ENCODE measurements around the gene TMEM150A. TPM values are rescaled to one million over a fixed set of nuclear protein-coding genes. Genes with fewer than 3 reads are reported as not detected.

The TMEM150A gene
- total and polyA plus RNA-seq, 10 donors = 9.4 to 18.8 (median 11.3) TPM

DNA sequence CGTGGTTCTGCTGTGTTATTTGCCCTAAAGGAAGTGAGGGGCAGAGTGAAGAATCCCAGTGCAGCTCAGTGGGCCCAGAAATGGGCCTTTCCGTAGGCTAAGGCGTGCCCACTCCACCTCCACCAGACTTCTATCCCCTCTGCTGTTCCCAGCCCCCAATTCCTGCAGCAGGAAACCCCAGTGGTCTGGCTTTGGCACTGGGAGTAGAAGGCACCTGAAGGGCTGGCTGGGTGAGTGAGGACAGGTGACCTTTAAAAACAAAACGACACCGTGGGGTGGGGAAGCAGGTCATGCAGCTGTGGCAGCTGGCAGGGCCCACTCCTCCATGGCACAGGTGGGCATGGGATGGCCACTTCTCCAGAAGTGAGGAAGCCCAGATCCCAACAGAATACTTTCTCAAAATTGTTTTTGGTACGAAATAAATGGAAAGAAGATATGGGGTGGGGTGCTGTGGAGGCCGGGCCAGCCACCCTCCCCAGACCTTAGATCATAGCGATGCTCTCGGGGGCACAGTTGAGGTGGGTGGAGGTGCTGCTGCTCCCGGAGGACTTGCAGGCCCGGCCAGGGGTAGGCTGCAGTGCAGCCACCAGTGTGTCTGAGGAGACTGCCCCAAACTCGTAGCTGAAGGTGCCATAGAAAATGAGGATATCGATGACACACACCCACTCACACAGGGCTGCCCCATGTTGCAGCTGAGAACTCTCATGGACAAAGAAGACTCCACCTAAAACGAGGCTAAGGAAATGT, 3.7 kb downstream of the TMEM150A start:
- no peak overlapping the region for H3K27ac ChIP-seq
- H3K9me3 ChIP-seq = no peaks in the 10 kb centered on the region
- H3K36me3 ChIP-seq = peaks cover 0 to 45% (median 23%) of the 10 kb centered on the region in 6 donors
- 83 to 87% (median 86%) methylated on average over 14 of the region's 14 CpGs for WGBS, 5 donors
- no peaks in the 10 kb centered on the region for H3K27me3 ChIP-seq (replicated peaks in 1 of 7)
- intact Hi-C loops (cut with DNase I; ENCODE audit: low total_unique reads) = no loop called here
- peaks cover 27 to 88% (median 54%) of the 10 kb centered on the region in 6 donors for H3K4me1 ChIP-seq
- no peak for DNase-seq
- TF ChIP-seq, protein P1, sequence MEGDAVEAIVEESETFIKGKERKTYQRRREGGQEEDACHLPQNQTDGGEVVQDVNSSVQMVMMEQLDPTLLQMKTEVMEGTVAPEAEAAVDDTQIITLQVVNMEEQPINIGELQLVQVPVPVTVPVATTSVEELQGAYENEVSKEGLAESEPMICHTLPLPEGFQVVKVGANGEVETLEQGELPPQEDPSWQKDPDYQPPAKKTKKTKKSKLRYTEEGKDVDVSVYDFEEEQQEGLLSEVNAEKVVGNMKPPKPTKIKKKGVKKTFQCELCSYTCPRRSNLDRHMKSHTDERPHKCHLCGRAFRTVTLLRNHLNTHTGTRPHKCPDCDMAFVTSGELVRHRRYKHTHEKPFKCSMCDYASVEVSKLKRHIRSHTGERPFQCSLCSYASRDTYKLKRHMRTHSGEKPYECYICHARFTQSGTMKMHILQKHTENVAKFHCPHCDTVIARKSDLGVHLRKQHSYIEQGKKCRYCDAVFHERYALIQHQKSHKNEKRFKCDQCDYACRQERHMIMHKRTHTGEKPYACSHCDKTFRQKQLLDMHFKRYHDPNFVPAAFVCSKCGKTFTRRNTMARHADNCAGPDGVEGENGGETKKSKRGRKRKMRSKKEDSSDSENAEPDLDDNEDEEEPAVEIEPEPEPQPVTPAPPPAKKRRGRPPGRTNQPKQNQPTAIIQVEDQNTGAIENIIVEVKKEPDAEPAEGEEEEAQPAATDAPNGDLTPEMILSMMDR (IDR thresholded peaks at IDR 0.05 in 8 of 11, conservative IDR thresholded peaks at IDR 0.05 in 3 of 11) = no peak
- TF ChIP-seq POLR2A (IDR thresholded peaks at IDR 0.05) = no peak
- TF ChIP-seq POLR2AphosphoS5 (IDR thresholded peaks at IDR 0.05) = no peak
- no peak overlapping the region for H3K4me3 ChIP-seq

DNA sequence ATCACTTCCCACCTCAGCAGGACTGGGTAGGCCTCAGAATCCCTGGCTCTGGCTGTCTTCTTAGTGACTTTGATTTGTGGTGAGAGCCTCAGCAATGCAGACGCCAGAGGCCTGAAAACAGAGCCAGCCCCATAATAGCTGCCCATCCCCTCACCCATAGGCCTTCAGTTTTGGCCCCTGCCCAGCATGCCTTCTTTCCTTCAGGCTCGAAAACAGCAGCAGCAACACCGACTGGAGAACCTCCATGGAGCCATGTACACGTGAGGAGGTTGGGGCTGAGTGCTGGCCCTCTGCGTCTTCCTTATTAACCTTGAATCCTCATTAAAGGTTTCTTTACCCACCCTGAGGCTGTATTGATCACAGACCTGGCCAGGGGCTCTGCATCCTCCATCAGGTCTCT, 5.3 kb downstream of the TMEM150A start:
- Histone ChIP-seq H3K27me3 (replicated peaks in 1 of 7) (no peaks in the 10 kb centered on the region), H3K9me3 (no peaks in the 10 kb centered on the region), H3K4me1 (peaks cover 21 to 92% (median 46%) of the 10 kb centered on the region in 6 donors), H3K36me3 (peaks cover 0 to 50% (median 23%) of the 10 kb centered on the region in 6 donors), H3K27ac (peak overlapping the region in 1 of 8 donors; percentile 96), H3K4me3 (no peak overlapping the region)
- TF ChIP-seq, protein P1 (IDR thresholded peaks at IDR 0.05 in 8 of 11, conservative IDR thresholded peaks at IDR 0.05 in 3 of 11) = no peak
- TF ChIP-seq POLR2AphosphoS5 (IDR thresholded peaks at IDR 0.05) = no peak
- 81 to 93% (median 91%) methylated on average over 5 of the region's 5 CpGs for WGBS, 5 donors
- no peak for DNase-seq
- intact Hi-C loops (cut with DNase I; ENCODE audit: low total_unique reads) = no loop called here

DNA sequence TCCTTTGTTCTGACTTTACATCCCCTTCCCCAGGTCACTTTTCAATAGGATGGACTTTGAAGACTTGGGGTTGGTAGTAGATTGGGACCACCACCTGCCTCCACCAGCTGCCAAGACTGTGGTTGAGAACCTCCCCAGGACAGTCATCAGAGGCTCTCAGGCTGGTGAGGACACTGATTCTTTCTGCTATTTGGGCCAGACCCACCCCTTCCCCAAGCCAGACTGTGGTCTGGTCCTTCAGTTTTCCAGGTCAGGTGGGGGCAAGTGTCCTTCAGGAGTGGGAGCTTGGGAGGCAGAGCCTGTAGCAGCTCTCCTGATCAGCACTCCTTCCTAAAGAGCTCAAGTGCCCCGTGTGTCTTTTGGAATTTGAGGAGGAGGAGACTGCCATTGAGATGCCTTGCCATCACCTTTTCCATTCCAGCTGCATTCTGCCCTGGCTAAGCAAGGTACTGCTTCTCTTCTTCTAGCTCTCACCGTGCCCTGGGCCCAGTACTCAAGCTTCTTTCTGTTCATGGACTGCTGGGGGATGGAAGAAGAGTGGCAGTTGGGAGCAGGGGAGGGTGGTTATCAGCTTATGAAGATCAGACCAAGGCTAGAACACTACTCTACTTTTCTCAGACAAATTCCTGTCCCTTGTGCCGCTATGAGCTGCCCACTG, 5.9 kb downstream of the TMEM150A start:
- peaks cover 21 to 92% (median 43%) of the 10 kb centered on the region in 6 donors for H3K4me1 ChIP-seq

More for the DNA sequence above, 5.9 kb downstream of the TMEM150A start:
- no peak for DNase-seq
- intact Hi-C loops (cut with DNase I; ENCODE audit: low total_unique reads) = no loop called here
- no peaks in the 10 kb centered on the region for H3K27me3 ChIP-seq (replicated peaks in 1 of 7)
- WGBS, 5 donors = 69 to 81% (median 74%) methylated on average over 3 of the region's 3 CpGs
- H3K27ac ChIP-seq = peak overlapping the region in 6 of 8 donors; percentile 90 to 97 (median 95)
- TF ChIP-seq POLR2AphosphoS5 (IDR thresholded peaks at IDR 0.05) (no peak), POLR2A (IDR thresholded peaks at IDR 0.05) (no peak)
- TF ChIP-seq, protein P1 (IDR thresholded peaks at IDR 0.05 in 8 of 11, conservative IDR thresholded peaks at IDR 0.05 in 3 of 11) = no peak
- H3K4me3 ChIP-seq = peak overlapping the region; percentile 59 to 86 (median 77)
- H3K9me3 ChIP-seq = no peaks in the 10 kb centered on the region
- peaks cover 0 to 53% (median 23%) of the 10 kb centered on the region in 6 donors for H3K36me3 ChIP-seq

Data from spleen (tissue), 11 donors.